NB4 (cell line): ENCODE data around the gene CCDC27.

Experiments
- DNase-seq: peaks from one replicate; pipeline ENCODE4 v3.0.0; 2010; ENCODE audit warnings: low read depth
- H3K4me3 ChIP-seq: one replicate; pipeline ENCODE4 v1.5.1; 2011; ENCODE audit warnings: mild to moderate bottlenecking, low read depth, low read length, moderate library complexity
- MYC ChIP-seq: IDR thresholded peaks from 2 replicates; pipeline ENCODE4 v1.6.1; 2011; ENCODE audit warnings: low read depth, low read length
- POLR2A ChIP-seq: IDR thresholded peaks from 2 replicates; pipeline ENCODE4 v1.6.1; 2011; ENCODE audit warnings: mild to moderate bottlenecking; ENCODE audit not compliant: insufficient read length; ENCODE audit errors: extremely low read depth
- TF ChIP-seq, protein P1 (sequence below): IDR thresholded peaks from one replicate; pipeline ENCODE4 v1.5.1; 2012; ENCODE audit warnings: low read depth, low read length
- TF ChIP-seq, protein P2 (sequence below): IDR thresholded peaks from 2 replicates; pipeline ENCODE4 v1.6.1; 2011; ENCODE audit warnings: low read depth, low read length

Gene CCDC27

GRCh38 chr1:3740042-3740441 is 12.2 kb upstream of the CCDC27 start:
- TF ChIP-seq, protein P1, sequence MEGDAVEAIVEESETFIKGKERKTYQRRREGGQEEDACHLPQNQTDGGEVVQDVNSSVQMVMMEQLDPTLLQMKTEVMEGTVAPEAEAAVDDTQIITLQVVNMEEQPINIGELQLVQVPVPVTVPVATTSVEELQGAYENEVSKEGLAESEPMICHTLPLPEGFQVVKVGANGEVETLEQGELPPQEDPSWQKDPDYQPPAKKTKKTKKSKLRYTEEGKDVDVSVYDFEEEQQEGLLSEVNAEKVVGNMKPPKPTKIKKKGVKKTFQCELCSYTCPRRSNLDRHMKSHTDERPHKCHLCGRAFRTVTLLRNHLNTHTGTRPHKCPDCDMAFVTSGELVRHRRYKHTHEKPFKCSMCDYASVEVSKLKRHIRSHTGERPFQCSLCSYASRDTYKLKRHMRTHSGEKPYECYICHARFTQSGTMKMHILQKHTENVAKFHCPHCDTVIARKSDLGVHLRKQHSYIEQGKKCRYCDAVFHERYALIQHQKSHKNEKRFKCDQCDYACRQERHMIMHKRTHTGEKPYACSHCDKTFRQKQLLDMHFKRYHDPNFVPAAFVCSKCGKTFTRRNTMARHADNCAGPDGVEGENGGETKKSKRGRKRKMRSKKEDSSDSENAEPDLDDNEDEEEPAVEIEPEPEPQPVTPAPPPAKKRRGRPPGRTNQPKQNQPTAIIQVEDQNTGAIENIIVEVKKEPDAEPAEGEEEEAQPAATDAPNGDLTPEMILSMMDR = no peak
- TF ChIP-seq MYC = no peak
- TF ChIP-seq POLR2A = no peak
- TF ChIP-seq, protein P2, sequence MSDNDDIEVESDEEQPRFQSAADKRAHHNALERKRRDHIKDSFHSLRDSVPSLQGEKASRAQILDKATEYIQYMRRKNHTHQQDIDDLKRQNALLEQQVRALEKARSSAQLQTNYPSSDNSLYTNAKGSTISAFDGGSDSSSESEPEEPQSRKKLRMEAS = no peak
- DNase-seq = no peak
- no peak overlapping the region for H3K4me3 ChIP-seq

DNA sequence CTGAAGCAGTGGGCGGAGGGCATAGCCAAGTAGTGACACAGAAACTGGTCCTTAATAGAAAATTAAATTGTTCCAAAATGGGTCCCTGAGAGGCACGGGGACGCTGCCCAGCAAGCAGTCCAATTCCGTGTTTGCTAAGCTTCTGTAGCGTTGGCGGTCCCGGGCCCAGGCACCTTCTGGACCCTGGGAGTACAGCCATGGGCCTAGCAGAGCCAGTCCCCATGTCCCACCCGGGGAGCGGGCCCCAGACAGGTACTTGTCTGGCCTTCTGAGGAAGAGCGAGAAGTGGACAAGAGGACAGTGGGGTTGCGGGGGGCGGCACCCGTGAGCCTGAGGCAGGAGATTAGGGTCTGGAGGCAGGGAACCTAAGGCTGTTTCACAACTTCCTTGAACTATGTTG is 11.5 kb upstream of the CCDC27 start:
- no peak overlapping the region for H3K4me3 ChIP-seq
- DNase-seq = no peak
- TF ChIP-seq, protein P2 = no peak
- TF ChIP-seq POLR2A = no peak
- no peak for TF ChIP-seq MYC
- TF ChIP-seq, protein P1 = no peak

- no peak for DNase-seq
- TF ChIP-seq POLR2A (no peak), MYC (no peak)
- TF ChIP-seq, protein P1 = no peak
- TF ChIP-seq, protein P2 = no peak
- H3K4me3 ChIP-seq = no peak overlapping the region
Observed at GRCh38 chr1:3741566-3742438, 10.4 kb upstream of the CCDC27 start.

DNA sequence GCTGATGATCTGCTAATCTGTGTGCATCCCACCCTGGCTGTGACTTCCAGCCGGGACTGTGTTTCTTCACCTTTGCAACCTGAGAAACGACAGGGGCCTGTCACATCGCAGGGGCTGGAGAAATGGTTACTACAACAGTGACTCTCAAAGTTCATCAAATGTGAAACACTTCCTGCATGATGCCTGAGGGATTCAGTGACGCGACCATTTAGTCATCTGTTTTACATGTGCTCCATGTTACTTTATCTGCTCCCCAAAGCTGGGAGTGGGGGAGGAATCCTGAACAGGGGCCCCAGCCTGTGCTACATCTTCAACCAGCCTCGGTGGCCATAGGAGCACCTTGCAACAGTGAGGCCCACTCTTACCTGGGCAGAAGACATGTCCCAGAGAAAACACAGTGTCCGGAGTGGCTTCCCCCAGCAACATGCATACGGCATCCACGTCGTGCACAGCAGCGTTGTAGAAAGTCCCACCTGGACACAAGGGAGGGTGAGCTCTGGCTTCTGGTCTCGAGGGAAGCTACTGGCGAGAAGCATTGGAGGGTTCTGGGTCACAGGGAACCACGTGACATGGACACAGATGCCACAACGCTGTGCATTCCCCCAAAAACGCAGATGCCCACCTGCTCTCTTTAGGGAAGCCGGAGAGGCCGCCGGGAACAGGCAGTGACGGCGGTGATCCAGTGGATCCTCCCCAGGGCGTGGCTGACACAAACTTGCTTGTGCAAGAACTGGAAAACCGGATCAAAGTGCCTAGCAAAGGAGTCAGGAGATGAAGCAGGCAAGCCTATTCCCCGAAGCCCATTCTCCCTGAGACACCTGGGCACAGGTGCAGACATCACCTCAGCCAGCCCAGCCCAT is 9.6 kb upstream of the CCDC27 start:
- TF ChIP-seq, protein P1 = no peak
- TF ChIP-seq POLR2A = no peak
- no peak for TF ChIP-seq MYC
- TF ChIP-seq, protein P2 = no peak
- DNase-seq = no peak
- H3K4me3 ChIP-seq = no peak overlapping the region

DNA sequence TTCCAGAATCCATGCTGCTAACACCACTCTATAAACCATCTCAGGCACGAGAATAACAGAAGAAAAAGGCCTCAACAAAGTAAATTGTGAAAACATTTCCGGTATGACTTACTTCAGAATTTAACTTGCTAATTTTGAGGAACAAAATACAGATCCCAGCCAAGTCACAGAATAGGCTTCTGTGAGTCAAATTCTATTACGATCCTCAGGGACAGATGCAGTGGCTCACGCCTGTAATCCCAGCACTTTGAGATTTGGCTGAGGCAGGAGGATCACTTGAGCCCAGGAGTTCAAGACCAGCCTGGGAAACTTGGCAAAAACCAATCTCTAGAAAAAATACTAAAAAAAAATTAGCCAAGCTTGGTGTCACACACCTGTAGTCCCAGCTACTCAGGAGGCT is 8.8 kb upstream of the CCDC27 start:
- DNase-seq = no peak
- H3K4me3 ChIP-seq = no peak overlapping the region
- TF ChIP-seq, protein P1 = no peak
